ENCODE data around the gene EVA1A.
"Not testable (repeated sequence)": the region's sequence is repeated elsewhere in the genome, so short reads cannot be mapped to it uniquely, and the experiment has no call there.

The EVA1A gene

DNA sequence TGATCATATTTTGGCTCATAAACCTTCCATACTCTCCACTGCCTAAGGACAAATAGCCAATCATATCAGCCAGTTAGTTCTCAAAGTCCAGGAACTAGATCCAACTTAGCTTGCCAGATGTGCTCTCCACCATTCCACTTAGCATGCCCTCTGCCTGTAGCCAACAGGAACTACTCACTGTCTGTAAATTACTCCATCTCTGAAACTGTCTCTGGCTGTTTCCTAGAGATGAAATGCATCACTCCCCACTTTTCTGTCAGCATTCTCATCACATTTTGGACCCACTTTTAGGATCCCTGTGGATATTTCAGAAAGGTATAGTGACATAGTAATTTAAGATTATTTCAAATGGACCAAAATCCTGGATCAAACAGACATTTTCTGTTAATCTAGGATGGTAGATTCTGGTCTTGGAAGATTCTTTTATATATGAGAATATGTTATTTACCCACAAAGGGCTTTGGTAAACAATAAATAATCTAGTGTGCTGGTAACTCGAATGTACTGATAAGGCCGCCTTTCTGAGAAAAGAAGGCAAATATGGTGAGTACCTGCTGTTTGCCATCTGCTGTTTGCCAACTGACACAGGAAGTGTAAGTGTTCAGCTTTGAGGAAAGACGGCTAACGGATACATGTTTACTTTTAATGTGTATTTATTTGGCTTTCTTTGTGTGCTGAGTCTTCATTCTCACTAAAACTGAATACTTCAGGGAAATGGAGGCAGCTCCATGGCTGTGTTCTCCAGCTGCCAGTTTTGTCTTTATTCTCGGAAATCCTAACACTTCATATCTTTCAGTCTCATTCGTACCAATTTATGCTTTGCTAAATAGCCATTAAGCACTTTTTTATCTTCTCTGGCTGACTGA, 79.5 kb downstream of the EVA1A start:
- DNase-seq: no peak

GRCh38 chr2:75477696-75478095, 83.0 kb downstream of the EVA1A start:
- DNase-seq: not testable (repeated sequence)

DNA sequence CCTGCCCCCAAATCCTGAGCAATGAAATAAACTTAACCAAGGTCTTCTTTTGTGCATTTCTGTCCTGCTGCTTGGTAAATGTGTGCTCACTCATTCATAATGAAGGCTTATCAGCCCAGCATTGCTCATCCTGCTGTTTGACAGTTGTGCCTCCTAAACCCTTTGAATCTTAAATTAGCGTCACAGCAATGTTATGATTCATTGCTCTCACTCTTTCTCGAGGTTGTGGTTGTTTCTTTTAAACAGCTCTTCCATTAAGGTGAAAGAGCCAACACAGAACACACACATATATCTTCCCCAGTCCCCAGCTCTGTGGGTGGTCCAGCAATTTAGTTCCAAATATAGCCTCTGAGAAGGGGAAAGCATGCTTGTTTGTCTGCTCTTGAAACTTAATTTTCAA, 84.0 kb downstream of the EVA1A start:
- no peak for DNase-seq

- DNase-seq: no peak
These were observed 84.8 kb downstream of the EVA1A start for GRCh38 chr2:75475976-75476375.

- DNase-seq: no peak
These were observed 85.7 kb downstream of the EVA1A start for GRCh38 chr2:75475049-75475448.

GRCh38 chr2:75474115-75474514, 86.6 kb downstream of the EVA1A start:
- no peak for DNase-seq

GRCh38 chr2:75466708-75467311, 93.9 kb downstream of the EVA1A start:
- DNase-seq: peak; percentile 24

DNA sequence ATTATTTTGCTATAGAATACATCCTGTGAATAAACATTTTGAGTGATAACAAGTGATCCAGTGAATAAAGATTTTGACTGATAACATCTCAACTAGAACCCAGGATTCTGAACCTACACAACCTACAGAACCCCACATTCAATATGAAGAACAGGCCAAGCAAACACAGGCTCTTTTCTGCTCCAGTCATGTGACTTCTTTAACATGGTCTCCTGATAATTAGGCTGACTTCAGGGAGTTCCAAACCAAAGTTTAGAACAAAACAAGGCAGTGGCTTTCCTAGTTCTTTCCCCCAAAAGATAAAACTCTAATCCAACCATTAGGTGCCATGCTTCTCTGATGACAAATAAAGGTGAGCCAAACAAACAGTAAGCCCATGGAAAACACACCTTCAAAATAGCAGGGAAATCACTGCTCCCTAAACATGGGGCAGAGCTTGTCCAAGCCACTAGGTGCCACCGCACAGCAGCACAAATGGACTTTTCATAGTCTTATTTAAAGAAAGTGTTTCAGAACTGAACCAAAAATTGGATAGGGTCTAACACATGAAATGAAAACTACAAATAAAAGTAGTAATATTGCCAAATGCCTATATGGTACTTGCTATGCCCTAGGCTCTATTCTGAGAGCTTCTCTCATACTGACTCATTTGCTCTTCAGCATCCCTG, 95.3 kb downstream of the EVA1A start:
- DNase-seq: no peak

DNA sequence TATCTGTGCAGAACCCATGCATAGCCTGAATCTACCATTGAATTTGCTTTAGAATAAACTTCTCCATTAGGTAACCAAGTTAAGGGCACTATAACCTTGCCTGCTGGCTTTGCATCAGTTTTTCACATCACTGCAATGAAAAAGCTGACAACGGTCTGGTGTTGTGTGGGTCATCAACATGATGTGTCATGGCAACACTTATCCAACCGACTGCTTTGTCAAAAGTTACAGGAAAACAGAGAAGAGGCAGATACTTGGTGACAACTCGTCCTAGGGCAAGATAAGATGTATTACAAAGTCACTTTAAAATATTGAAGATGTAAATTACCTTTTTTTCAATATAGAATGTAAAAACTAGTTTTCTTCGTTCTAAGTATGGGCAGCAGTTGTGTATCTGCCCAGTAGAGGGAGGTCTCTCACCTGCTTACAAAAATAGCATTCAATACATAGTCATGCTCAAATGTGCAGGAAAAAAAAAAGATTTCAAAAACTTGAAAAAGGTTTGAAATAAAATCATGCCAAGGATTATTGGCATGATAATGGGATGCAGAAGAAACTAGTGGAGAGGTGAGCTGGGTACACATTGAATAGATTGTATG, 96.3 kb downstream of the EVA1A start:
- no peak for DNase-seq

- no peak for DNase-seq
These were observed 98.0 kb downstream of the EVA1A start for GRCh38 chr2:75462721-75463120.

GRCh38 chr2:75462206-75462605, 98.5 kb downstream of the EVA1A start:
- no peak for DNase-seq

DNA sequence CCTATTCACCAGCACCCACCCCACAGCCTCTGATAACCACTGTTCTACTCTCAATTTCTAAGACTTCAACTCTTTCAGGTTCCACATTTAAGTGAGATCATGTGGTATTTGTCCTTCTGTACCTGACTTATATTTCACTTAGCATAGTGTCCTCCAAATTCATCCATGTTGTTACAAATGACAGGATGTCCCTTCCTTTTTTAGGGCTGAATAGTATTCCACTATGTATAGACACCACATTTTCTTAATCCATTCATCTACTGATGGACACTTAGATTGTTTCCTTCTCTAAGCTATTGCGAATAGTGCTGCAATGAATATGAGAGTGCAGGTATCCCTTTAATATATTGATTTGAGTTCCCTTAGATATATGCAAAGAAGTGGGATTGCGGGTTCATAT, 100.1 kb downstream of the EVA1A start:
- DNase-seq: no peak

DNA sequence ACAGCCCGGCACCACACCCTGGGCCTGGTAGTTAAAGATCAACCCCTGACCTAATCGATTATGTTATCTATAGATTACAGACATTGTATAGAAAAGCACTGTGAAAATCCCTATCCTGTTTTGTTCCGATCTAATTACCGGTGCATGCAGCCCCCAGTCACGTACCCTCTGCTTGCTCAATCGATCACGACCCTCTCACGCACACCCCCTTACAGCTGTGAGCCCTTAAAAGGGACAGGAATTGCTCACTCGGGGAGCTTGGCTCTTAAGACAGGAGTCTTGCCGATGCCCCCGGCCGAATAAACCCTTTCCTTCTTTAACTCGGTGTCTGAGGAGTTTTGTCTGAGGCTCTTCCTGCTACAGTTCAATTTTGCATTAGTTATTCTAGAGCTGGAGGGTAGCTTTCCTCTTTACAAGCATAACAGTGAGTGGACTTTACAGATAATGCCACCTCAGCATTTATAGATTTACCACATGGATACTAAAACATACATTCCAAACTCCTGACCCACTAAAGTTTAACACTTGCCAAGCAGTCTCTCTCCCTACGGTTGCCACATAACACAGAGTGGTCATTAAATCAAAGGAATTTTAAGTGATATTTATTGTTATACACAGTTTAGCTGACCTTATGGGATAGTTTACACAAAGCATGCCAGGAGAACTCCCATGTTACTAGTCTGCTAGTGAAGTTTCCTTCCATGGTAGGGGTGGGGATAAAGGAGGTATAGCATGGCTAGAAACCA, 101.0 kb downstream of the EVA1A start:
- DNase-seq: no peak

DNA sequence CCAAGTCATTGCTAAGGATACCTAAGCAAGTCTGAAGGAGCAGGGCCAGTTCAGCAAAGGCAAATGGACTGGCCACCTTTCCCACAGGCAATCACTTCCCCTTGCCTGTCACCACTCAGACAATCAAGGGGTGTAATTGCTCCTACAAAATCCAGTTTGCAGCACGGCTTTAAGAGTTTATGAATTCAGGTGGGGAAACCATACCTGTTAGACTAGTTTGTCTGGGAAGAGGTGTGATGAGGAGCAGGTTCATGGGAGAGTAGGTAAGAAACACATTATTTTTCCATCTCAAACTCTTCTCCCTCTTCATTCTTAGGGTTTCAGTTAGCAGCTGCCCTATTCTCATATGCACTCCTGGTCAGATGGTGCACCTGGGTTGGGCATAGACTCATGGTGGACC, 102.5 kb downstream of the EVA1A start:
- DNase-seq: no peak

DNA sequence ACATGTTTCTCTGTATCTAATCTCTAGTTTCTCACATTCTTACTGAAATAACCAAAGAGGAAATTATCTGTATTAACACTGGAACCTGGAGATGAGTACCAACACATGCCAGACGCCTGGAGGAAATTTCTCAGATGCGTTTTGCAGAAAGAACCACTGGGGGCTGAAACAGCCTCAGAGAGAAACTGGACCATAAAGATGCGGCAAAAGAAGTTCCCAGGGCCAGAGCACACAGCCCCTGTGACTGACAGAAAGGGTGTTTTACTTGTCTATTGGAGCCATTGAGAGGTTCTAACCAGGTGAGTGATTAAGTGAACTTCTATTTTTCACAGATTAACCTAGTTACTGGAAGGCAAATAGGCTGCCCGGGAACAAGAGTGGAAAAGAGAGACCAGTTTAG, 103.9 kb downstream of the EVA1A start:
- no peak for DNase-seq

GRCh38 chr2:75456111-75456510, 104.6 kb downstream of the EVA1A start:
- no peak for DNase-seq

- DNase-seq: no peak
These were observed 106.5 kb downstream of the EVA1A start for GRCh38 chr2:75454241-75454620.

DNA sequence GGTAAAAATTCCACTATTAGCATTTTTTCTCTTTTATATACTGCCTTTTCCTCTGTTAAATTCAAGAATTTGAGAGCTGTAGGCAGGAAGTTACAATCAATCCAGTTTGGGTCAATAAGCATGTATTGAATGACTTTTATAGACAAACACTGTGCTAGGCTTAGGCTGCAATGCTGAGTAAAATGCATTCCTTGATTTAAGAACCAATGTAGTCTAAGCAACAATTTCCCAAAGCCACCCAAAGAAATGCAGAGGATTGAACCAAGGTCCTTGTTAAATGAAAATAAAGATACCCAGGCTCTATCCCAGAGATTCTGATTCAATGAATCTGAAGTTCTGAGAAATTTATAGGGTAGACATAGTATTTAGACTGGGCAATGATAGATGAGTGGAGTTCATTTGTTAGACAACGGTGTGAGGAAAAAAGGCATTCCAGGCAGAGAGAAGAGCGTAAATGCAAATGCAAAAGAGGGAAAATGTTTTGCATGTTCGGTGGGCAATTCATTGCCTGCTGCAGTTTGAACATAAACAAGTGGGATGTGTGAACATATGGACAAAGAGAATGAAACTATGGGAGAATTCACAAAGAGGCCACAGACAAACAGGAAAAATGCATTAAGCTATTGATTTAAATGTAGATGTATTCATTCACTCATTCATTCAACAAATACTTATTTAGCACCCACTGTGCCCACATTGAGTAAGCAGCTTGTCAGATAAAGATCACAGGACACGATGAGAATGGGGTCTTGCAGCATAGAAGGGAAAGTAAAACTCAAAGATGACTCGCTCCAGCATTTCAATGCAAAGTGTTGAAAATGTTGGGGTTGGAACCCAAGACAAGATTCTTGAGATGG, 107.1 kb downstream of the EVA1A start:
- no peak for DNase-seq

DNA sequence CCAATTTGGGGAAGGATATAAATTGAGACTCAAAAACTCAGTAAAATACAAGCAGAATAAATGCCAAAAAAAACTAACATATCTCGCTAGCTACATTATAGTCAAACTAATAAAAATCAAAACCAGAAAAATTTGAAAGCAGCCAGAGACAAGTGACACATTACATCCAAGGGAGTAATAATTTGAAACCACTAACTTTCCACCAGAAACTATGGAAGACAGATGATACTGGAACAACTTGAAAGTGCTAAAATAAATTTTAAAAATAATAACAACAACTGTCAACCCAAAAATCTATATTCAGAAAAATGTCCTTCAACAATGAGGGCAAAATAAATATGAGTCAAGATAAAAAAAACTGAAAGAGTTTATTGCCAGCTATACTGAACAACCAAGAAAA, 110.7 kb downstream of the EVA1A start:
- DNase-seq: no peak

DNA sequence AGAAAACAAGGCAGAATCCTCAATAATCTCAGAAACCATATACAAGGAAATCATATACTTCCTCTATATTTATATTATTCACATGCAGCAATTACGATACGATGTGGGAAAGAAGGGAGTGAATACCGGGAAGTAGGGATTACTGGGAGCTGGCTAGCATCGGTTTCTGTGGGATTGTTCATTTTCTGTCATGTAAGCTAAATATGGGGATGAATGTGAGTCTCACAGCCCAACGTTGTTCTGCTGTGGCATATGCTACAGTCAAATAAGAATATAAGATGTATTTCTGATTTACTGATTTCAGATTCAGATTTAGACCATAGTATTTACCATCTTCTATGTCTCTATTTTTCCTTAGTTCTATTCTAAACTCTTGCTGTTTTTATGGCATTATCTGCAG, 113.6 kb downstream of the EVA1A start:
- DNase-seq: no peak

Data from stimulated activated CD4-positive, alpha-beta T cell treated with anti-CD3 and anti-CD28 coated beads, Interleukin-15, amount 100 ng/mL, for 24 hours (primary cell).